ENCODE measurements around the gene HDDC2.

The HDDC2 gene

GRCh38 chr6:125314009-125314581, 12.3 kb upstream of the HDDC2 start:
- no peak overlapping the region for H3K4me3 ChIP-seq (ENCODE audit: low read length)
- TF ChIP-seq ZNF274 (IDR thresholded peaks at IDR 0.05; ENCODE audit: low read depth, low read length) = no peak

DNA sequence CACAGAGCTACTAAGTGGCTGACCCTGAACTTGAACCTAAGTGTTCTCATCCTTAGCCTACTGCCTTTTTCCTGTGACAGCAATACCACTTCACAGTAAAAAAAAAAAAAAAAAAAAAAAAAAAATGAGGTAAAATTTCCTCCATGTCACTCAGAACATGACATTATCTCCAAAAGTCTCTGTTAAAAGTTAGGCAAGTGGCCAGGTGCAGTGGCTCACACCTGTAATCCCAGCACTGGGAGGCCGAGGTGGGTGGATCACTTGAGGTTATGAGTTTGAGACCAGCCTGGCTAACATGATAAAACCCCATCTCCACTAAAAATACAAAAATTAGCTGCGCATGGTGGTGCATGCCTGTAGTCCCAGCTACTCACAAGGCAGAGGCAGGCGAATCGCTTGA, 11.2 kb upstream of the HDDC2 start:
- TF ChIP-seq ZNF274 (IDR thresholded peaks at IDR 0.05; ENCODE audit: low read depth, low read length) = no peak
- H3K4me3 ChIP-seq (ENCODE audit: low read length) = no peak overlapping the region

DNA sequence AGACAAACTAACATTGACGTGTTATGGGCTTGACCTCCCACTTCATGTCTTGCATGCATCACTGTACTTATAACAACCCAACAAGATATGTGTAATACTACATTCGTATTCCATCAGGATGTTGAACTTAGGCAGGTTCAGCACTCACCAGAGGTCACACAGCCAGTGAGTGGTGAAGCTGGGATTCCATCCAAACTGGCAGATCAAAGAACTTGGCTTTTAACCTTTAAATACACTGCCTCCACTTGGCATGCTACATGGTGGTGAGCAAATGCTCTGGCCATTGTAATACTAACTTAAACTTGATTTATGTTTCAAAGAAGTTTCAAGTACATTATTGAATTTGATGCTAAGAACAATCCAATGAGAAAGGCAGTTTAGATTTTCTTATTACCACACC, 10.7 kb upstream of the HDDC2 start:
- TF ChIP-seq ZNF274 (IDR thresholded peaks at IDR 0.05; ENCODE audit: low read depth, low read length) = no peak
- H3K4me3 ChIP-seq (ENCODE audit: low read length) = no peak overlapping the region

DNA sequence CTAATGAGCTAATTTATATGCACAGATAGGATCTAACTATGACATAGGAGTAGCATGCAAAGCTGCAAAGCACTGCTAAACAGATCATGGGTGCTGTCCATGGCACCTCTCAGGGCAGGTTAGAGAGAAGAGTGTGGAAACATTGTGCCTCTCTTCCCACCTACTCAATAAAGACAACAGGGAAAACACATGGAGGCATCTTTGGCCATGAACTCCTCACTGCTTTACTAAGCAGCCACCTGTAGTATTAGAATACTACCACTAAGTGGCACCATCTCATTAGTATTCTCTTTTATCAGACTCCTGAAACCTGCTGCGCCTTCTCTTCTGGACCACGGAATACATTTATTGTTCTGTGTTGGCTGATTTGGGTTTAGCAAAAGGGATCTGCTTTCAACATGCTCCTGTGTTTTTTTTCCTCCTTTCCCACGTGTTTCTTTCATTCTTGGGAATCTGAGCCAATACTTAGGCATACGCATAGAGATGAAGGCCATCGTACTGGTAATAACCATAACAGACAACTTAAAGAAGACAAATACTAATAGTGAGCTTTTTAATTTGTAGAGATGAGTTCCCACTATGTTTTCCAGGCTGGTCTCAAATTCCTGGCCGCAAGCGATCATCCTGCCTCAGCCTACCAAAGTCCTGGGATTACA, 9.4 kb upstream of the HDDC2 start:
- TF ChIP-seq ZNF274 (IDR thresholded peaks at IDR 0.05; ENCODE audit: low read depth, low read length) = no peak
- H3K4me3 ChIP-seq (ENCODE audit: low read length) = no peak overlapping the region

DNA sequence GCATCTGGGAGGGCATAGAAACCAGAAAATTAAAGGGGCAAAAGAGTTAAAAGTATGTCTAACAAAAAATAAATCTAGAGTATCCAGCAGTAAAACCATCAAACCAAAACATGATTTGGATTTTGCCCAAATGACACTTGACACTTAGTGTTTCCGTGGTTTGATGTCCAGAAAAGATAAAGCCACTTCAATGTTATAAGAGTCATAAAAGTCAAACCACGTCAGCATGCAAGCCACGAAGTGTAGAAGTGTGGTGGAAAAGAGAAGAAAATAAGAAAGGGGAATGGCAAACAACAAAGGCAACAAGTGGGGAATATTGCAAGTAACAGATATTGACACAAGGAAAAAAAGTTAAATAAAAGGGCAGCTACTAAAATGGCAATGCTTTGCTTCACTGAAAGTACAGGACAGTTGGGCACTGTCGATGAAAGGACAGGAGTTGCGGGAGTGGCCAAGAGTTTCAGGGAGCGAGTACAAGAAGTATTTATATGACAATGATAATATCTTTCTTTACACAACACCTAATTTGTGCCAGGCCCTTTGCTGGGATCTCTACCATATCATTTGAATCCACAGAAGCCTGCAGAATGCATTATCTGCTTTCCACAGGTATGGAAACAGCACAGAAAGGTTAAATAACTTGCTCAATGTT, 6.3 kb upstream of the HDDC2 start:
- H3K4me3 ChIP-seq (ENCODE audit: low read length) = no peak overlapping the region
- no peak for TF ChIP-seq ZNF274 (IDR thresholded peaks at IDR 0.05; ENCODE audit: low read depth, low read length)

- TF ChIP-seq ZNF274 (IDR thresholded peaks at IDR 0.05; ENCODE audit: low read depth, low read length) = no peak
- no peak overlapping the region for H3K4me3 ChIP-seq (ENCODE audit: low read length)
These were observed 5.5 kb upstream of the HDDC2 start for GRCh38 chr6:125307150-125307838.

- no peak for TF ChIP-seq ZNF274 (IDR thresholded peaks at IDR 0.05; ENCODE audit: low read depth, low read length)
- H3K4me3 ChIP-seq (ENCODE audit: low read length) = no peak overlapping the region
These were observed 5.0 kb upstream of the HDDC2 start for GRCh38 chr6:125306756-125307149.

DNA sequence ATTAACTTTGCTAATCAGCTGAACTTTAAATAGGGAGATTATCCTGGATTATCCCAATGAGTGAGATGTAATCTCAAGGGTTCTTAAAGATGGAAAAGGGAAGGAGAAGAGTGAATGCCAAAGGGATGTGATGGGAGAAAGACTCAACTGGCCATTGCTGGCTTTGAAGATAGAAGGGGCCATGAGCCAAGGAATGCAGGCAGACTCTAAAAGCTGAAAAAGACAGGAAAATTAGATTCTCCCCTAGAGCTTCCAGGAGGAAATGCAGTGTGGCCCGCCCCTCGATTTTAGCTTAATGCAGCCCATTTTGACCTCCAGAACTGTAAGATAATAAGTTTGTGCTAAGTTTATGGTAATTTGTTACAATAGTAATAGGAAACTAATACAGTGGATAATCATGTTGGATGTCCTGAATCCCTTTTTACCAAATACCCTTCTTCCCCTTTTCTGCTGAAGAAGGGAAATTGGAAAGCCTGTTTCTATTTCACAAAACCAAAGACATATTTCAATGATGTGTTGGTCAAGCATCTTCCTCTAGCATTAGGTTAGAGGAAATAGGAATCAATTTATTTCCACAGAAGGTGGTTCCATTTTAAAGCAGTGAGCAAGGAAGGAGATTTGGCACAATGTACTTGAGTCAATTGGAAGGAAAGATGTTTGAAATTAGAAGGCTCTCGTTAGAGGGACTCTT, 3.3 kb upstream of the HDDC2 start:
- TF ChIP-seq ZNF274 (IDR thresholded peaks at IDR 0.05; ENCODE audit: low read depth, low read length) = no peak
- H3K4me3 ChIP-seq (ENCODE audit: low read length) = no peak overlapping the region

- no peak for TF ChIP-seq ZNF274 (IDR thresholded peaks at IDR 0.05; ENCODE audit: low read depth, low read length)
- H3K4me3 ChIP-seq (ENCODE audit: low read length) = no peak overlapping the region
These were observed 1.7 kb upstream of the HDDC2 start for GRCh38 chr6:125303512-125303854.

DNA sequence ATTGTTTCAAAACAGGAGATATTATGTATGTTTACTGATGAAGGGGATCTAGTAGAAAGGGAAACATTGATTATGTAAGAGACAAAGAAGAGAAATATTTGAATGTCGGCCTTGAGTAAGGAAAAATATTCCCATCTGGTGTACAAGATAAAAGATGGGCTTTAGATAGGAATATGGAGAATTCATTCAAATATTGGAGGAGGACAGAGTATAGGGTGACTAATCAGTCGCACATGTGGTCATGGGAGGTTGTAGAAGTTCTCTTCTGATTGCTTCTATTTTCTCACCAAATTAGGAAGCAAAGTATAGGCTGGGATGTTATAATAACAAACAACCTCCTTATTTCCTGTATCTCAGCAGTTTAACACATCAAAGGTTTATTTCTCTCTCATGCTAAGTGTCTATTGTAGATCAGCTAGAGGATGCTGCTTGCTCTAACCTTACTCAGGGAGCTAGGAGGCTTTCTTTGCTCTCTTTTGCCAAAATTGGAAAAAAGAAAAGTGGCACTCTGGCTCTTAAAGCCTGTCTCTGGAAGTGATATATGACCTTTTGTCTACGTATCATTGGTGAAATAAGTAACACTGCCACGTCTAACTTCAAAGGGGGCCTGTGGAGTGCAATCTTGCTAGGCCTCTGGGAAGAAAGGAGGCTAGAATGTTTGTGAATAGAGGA, 1.2 kb upstream of the HDDC2 start:
- no peak overlapping the region for H3K4me3 ChIP-seq (ENCODE audit: low read length)
- no peak for TF ChIP-seq ZNF274 (IDR thresholded peaks at IDR 0.05; ENCODE audit: low read depth, low read length)

DNA sequence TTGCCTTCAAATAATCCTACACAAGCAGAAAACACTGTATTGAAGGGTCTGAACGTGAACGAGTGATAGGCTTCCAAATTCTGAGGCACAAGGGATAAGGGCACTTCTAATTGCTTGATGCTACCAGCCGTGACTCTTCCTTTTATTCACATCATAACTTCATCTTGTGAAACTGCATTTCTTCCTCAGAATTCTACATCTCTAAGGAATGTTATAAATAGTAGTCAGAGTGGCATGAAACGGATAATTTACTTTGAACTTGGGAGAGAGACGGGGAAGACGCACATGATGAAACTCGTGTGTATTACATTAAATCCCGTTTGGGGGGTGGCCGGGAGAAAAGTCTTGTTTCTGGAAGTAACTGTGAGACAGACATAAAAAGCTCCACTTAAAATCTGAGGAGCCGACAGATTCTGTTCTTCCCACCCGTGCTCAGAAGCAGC, 754 bp downstream of the HDDC2 start:
- H3K4me3 ChIP-seq (ENCODE audit: low read length) = peak overlapping the region; percentile 85
- no peak for TF ChIP-seq ZNF274 (IDR thresholded peaks at IDR 0.05; ENCODE audit: low read depth, low read length)

- no peak overlapping the region for H3K4me3 ChIP-seq (ENCODE audit: low read length)
These were observed 2.5 kb downstream of the HDDC2 start for GRCh38 chr6:125299257-125299656.

GRCh38 chr6:125296471-125296870, 5.3 kb downstream of the HDDC2 start:
- no peak for TF ChIP-seq ZNF274 (IDR thresholded peaks at IDR 0.05; ENCODE audit: low read depth, low read length)
- H3K4me3 ChIP-seq (ENCODE audit: low read length) = no peak overlapping the region

More at GRCh38 chr6:125299257-125299656, 2.5 kb downstream of the HDDC2 start:
- TF ChIP-seq ZNF274 (IDR thresholded peaks at IDR 0.05; ENCODE audit: low read depth, low read length) = no peak

GRCh38 chr6:125294925-125295324, 6.8 kb downstream of the HDDC2 start:
- no peak overlapping the region for H3K4me3 ChIP-seq (ENCODE audit: low read length)
- TF ChIP-seq ZNF274 (IDR thresholded peaks at IDR 0.05; ENCODE audit: low read depth, low read length) = no peak
